CD4-positive, alpha-beta T cell treated with Interleukin-17A for 4 hours (primary cell): ENCODE results near the gene PLEKHA8.

Source experiments
- DNase-seq: peaks from one replicate; pipeline ENCODE4 v3.0.0-alpha.2; 2020; ENCODE audit warnings: mixed read lengths

Gene PLEKHA8

GRCh38 chr7:30148426-30148825 lies 120.2 kb downstream of the PLEKHA8 start:
- DNase-seq, result no peak

- peak; percentile 62 for DNase-seq
These were observed 120.8 kb downstream of the PLEKHA8 start for GRCh38 chr7:30148951-30149459.

DNA sequence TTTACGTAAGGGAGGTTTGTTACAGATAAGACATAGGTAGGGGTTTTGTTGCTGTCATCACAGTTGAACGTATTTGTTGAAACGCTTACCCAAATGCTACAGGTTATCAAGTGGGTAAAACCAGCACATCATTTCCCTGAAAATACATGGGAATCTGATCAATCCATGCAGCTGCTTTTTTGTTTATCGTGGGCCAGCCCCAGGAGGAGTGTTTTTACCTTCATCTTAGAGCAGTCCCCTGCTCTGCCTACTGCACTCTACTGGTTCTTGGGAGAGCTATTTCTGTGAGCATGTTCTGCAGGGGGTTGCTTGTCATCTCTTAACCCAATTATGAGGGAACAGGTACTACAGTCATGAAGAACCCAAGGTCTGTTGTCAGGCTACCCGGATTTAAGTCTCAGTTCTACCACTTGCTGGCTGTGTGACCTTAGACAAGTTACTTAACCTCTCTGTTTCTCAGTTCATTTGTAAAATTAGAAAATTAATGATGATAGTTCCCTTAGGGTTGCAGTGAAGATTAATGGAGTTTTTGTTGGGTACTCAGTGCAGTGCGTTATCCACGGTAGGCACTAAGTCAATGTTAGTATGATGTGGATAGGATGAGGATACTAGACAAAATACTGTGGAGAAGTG lies 121.5 kb downstream of the PLEKHA8 start:
- no peak for DNase-seq

GRCh38 chr7:30150711-30151110 lies 122.5 kb downstream of the PLEKHA8 start:
- no peak for DNase-seq

GRCh38 chr7:30154111-30154587 lies 125.9 kb downstream of the PLEKHA8 start:
- no peak for DNase-seq

DNA sequence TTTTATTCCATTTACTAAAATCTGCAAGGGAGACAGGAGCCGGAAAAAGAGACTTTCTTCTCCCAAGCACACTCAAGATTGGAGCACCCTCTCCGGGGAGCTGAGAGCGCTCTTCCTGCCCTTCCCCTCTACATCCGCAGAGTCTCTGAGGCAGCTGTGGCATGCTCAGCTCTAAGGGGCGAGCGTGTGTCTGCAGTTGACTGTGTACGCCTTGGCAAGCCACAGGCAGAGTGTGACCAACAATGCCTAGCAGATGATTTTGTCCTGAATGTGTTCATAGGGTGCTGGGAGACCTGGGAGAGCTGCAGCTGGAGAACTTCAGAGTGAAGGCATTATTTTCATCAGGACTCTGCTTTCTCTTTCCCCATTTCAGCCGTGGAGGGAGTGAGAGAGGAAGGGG lies 127.3 kb downstream of the PLEKHA8 start:
- DNase-seq, result no peak

- DNase-seq, result peak; percentile 58
These were observed 129.0 kb downstream of the PLEKHA8 start for GRCh38 chr7:30157204-30157603.

GRCh38 chr7:30159163-30159562 lies 131.0 kb downstream of the PLEKHA8 start:
- DNase-seq, result no peak

GRCh38 chr7:30159698-30160143 lies 131.5 kb downstream of the PLEKHA8 start:
- DNase-seq, result peak; percentile 32

GRCh38 chr7:30160329-30160728 lies 132.1 kb downstream of the PLEKHA8 start:
- DNase-seq, result no peak

GRCh38 chr7:30162133-30162532 lies 133.9 kb downstream of the PLEKHA8 start:
- no peak for DNase-seq

DNA sequence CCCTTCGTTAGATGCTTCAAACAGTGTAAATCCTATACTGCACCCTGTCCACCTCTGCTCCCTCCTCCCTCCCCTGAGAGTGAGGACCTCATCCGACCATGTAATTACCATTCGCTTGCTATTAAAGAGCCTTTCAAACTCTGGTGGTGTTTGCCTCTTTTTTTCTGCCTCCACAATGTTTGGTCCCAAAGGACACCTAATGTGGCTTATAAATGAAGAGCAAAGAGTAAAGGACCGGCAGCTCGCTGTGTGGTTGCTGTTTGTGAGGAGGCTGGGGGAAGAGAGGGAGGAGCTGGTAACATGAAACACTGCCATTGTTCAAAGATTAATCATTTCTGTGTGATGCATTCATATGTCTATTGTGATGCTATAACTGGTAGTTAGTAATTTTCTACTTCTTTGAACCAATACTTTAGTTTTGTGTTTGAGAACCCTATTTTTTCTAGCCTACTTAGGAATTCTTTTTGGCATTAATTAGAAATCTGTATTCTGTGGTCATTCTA lies 134.5 kb downstream of the PLEKHA8 start:
- peak; percentile 26 for DNase-seq

GRCh38 chr7:30163231-30163894 lies 135.2 kb downstream of the PLEKHA8 start:
- DNase-seq, result peak; percentile 13

- DNase-seq, result no peak
These were observed 136.4 kb downstream of the PLEKHA8 start for GRCh38 chr7:30164567-30164966.

- no peak for DNase-seq
These were observed 137.4 kb downstream of the PLEKHA8 start for GRCh38 chr7:30165590-30165989.

- no peak for DNase-seq
These were observed 138.1 kb downstream of the PLEKHA8 start for GRCh38 chr7:30166155-30166840.

- no peak for DNase-seq
These were observed 138.6 kb downstream of the PLEKHA8 start for GRCh38 chr7:30166841-30167235.

GRCh38 chr7:30167901-30168300 lies 139.7 kb downstream of the PLEKHA8 start:
- DNase-seq, result no peak

DNA sequence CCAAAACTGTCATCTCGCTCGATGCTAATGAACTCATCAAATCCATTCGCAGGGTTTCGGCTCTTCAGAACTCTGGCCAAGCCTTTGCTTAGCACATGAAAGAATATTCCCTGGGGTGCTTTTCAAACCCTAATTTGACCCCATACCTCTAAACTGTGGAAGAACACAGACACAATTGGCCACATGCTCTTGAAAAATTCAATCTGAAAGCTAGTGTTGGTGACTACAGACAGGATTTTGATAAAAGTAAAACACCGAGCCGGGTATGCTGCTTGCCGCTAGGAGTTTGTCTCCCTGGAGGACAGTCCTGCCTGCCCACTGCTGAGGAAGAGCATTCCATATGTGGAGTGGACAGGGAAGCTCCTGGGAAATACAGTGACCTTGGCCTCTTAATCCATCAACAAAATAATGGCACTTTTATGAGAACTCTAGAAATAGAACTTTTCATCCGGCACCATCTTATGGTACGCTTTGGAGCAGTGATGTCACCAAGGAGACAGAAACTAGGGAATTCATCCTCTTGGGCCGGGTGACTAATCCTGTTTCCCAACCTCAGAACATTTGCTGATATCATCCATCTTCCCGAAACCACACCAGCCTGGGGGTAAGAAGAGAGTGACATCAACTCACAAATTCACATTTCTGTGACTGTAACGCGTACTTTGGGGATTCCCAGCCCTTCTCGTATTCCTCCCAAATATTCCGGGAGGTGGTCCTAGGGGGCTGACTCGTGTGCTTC lies 140.8 kb downstream of the PLEKHA8 start:
- no peak for DNase-seq

- DNase-seq, result no peak
These were observed 141.4 kb downstream of the PLEKHA8 start for GRCh38 chr7:30169579-30169978.

DNA sequence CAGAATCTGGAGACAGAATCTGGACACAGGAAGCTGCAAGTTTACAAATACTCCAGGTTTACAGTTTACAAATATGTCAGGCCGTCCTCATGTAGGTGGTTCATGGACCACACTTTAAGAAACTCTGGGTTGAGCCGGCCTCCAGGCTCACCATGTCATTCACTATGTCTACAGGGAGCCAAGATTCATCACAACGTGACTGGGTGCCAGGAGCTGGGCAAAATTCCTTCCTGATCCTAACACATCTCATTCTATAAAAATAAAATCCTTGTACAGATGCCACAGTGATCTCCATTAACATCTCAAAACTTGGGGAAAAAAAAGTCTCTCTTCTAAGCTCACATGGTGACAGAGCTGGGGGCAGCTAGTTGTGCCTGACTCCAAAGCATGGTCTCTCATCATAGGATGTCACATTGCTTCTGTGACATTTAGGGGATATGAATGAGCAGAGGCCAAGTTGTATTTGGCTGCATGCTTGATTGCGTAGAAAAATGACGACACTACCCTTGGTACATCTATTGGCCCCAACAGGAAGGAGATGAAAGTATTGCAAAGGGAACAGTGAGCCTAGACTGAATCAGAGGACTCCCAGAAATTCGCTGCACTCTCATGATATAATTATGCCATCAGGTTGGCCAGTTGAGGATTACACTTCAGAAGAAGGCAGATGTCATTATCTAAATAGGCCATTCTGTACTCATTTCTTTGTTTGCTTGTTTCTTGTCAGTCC lies 142.4 kb downstream of the PLEKHA8 start:
- no peak for DNase-seq
